NB4 (cell line): ENCODE data around the gene GIMAP7.
"Not testable (repeated sequence)": the region's sequence is repeated elsewhere in the genome, so short reads cannot be mapped to it uniquely, and the experiment has no call there.

Experiments used
- DNase-seq: peaks from one replicate; pipeline ENCODE4 v3.0.0; 2010; ENCODE audit warnings: low read depth
- H3K4me3 ChIP-seq: one replicate; pipeline ENCODE4 v1.5.1; 2011; ENCODE audit warnings: mild to moderate bottlenecking, low read depth, low read length, moderate library complexity
- CTCF ChIP-seq: IDR thresholded peaks from one replicate; pipeline ENCODE4 v1.5.1; 2012; ENCODE audit warnings: low read depth, low read length
- MYC ChIP-seq: IDR thresholded peaks from 2 replicates; pipeline ENCODE4 v1.6.1; 2011; ENCODE audit warnings: low read depth, low read length
- POLR2A ChIP-seq: IDR thresholded peaks from 2 replicates; pipeline ENCODE4 v1.6.1; 2011; ENCODE audit warnings: mild to moderate bottlenecking; ENCODE audit not compliant: insufficient read length; ENCODE audit errors: extremely low read depth
- TF ChIP-seq, protein P1 (sequence below): IDR thresholded peaks from 2 replicates; pipeline ENCODE4 v1.6.1; 2011; ENCODE audit warnings: low read depth, low read length

Gene GIMAP7

GRCh38 chr7:150516956-150517745, 2.5 kb downstream of the GIMAP7 start:
- TF ChIP-seq POLR2A (no peak), MYC (no peak), CTCF (no peak)
- TF ChIP-seq, protein P1, sequence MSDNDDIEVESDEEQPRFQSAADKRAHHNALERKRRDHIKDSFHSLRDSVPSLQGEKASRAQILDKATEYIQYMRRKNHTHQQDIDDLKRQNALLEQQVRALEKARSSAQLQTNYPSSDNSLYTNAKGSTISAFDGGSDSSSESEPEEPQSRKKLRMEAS, result no peak
- H3K4me3 ChIP-seq, result no peak overlapping the region
- no peak for DNase-seq

DNA sequence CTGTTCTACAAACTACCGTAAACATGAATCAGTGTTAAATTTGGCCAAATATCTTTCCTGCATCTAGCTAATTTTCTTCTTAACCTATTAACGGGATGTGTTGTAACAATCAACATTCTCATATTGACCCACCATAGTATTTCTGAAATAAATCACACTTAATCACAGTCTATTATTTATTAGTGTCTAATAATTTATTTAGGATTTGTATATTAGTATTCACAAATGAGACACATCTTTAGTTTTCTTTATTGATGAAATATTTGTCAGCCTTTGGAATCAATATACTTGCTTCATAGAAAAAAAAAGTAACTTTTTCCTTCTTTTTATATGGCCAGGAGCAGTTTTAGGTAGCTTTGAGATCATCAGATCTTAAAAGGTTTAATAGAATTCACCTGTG, 4.6 kb downstream of the GIMAP7 start:
- no peak for DNase-seq

GRCh38 chr7:150520145-150520544, 5.5 kb downstream of the GIMAP7 start:
- TF ChIP-seq, protein P1, result no peak
- TF ChIP-seq CTCF, result no peak
- TF ChIP-seq POLR2A, result no peak
- TF ChIP-seq MYC, result no peak
- DNase-seq, result no peak
- H3K4me3 ChIP-seq, result no peak overlapping the region

More for the DNA sequence above, 4.6 kb downstream of the GIMAP7 start:
- H3K4me3 ChIP-seq, result no peak overlapping the region
- TF ChIP-seq POLR2A (no peak), MYC (no peak), CTCF (no peak)
- TF ChIP-seq, protein P1, result no peak

- DNase-seq, H3K4me3 ChIP-seq: not testable (repeated sequence)
These were observed 8.3 kb downstream of the GIMAP7 start for GRCh38 chr7:150522931-150523330.

- no peak for DNase-seq
- no peak overlapping the region for H3K4me3 ChIP-seq
- TF ChIP-seq, protein P1, result no peak
- TF ChIP-seq MYC (no peak), POLR2A (no peak), CTCF (no peak)
These were observed 9.3 kb downstream of the GIMAP7 start for GRCh38 chr7:150524018-150524417.

DNA sequence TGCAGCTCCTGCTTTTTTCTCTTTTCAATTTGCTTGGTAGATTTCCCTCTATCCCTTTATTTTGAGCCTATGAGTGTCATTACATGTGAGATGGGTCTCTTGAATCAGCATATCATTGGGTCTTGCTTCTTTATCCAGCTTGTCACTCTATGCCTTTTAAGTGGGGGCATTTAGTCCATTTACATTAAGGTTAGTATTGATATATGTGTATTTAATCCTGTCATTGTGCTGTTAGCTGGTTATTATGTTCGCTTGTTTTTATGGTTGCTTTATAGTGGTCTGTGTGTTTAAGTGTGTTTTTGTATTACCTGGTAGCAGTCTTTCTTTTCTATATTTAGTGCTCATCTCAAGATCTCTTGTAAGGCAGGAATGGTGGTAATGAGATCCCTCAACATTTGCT, 17.0 kb downstream of the GIMAP7 start:
- no peak overlapping the region for H3K4me3 ChIP-seq
- DNase-seq, result no peak
- no peak for TF ChIP-seq MYC
- TF ChIP-seq POLR2A, result no peak
- TF ChIP-seq, protein P1, result no peak
- no peak for TF ChIP-seq CTCF
